Vagina (tissue), 2 donors: ENCODE measurements around the gene NAT8L. TPM values are rescaled to one million over a fixed set of nuclear protein-coding genes. Genes with fewer than 3 reads are reported as not detected.

ENCODE experiments used
- DNase-seq, 2 donors: peaks; one replicate each; pipeline ENCODE4 v3.0.0-alpha.2; 2017; ENCODE audit errors: extremely low spot score in 2 of 2
- H3K27ac ChIP-seq: fragments of 200-600 bp; sonication (generic); one replicate; pipeline ENCODE4 v1.5.1; 2019
- H3K27me3 ChIP-seq: fragments of 200-600 bp; sonication (generic); one replicate; pipeline ENCODE4 v1.5.1; 2019
- H3K36me3 ChIP-seq, 2 donors: fragments of 200-600 bp; sonication (generic); one replicate each; pipeline ENCODE4 v1.5.1; 2017 to 2019
- H3K4me1 ChIP-seq: fragments of 200-600 bp; sonication (generic); one replicate; pipeline ENCODE4 v1.5.1; 2019
- H3K4me3 ChIP-seq, 2 donors: fragments of 200-600 bp; sonication (generic); 1 replicate in 1 of 2; 2 replicates in 1 of 2; pipeline ENCODE4 v1.5.1; 2016 to 2019
- H3K9me3 ChIP-seq: fragments of 200-600 bp; sonication (generic); one replicate; pipeline ENCODE4 v1.5.1; 2019
- POLR2A ChIP-seq, 2 donors: fragments of 450-650 bp; IDR thresholded peaks; one replicate each; pipeline ENCODE4 v1.6.1; 2017; ENCODE audit warnings: antibody characterized with exemption in 2 of 2, mild to moderate bottlenecking in 2 of 2, moderate library complexity in 2 of 2
- POLR2AphosphoS5 ChIP-seq, 2 donors: sonication (generic); formaldehyde crosslinking; IDR thresholded peaks; one replicate each; pipeline ENCODE4 v1.9.0; 2017; ENCODE audit warnings: antibody characterized with exemption in 2 of 2, mild to moderate bottlenecking in 2 of 2, low read depth in 1 of 2; ENCODE audit not compliant: insufficient read depth in 1 of 2
- intact Hi-C: fragments of 100-400 bp; cut with DNase I; formaldehyde crosslinking; loops from one replicate; pipeline ENCODE4 v1.15.1; 2023
- total RNA-seq: library from RNA; depleted of rRNA; stranded (reverse); fragments of >200 nt; gene quantifications from one replicate; pipeline ENCODE4 v1.2.3, GENCODE V29; 2016
- TF ChIP-seq, protein P1 (sequence below), 3 experiments: fragments of 450-650 bp in 2 of 3; fragments of 200-600 bp in 1 of 3; sonication (generic) in 1 of 3; IDR thresholded peaks; one replicate each; pipeline ENCODE4 v1.5.1; 2017 to 2019; ENCODE audit warnings: antibody characterized with exemption in 3 of 3, mild to moderate bottlenecking in 2 of 3, moderate library complexity in 2 of 3

NAT8L gene
- total RNA-seq, 1 donor from 2014 or later: 1.7 TPM

DNA sequence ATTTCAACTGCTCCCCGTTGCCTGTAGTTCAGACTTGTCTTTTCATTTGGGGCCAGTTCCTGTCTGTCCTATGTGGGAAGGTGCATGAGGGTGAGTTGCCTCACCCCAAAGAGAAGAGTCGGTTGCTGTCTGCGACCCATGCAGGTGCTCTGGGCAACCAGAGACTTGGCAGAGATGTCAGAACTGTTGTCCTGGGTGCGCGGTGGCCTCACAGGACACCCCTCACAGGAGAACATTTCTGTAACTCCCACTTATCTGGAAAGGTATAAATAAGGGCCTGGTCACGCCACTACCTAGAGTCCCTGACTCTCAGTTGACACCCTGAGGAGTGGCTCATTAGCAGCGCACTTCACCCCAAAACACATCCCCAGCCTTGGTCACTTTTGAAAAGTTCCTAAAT is 9.7 kb upstream of the NAT8L start:
- Histone ChIP-seq H3K27ac (no peak overlapping the region), H3K27me3 (no peaks in the 10 kb centered on the region), H3K9me3 (no peaks in the 10 kb centered on the region), H3K4me3 (no peak overlapping the region), H3K4me1 (no peaks in the 10 kb centered on the region), H3K36me3 (no peaks in the 10 kb centered on the region)
- TF ChIP-seq POLR2AphosphoS5 (IDR thresholded peaks at IDR 0.05; ENCODE audit: insufficient read depth in 1 of 2, low read depth in 1 of 2): no peak
- no peak for TF ChIP-seq POLR2A (IDR thresholded peaks at IDR 0.05)
- TF ChIP-seq, protein P1, sequence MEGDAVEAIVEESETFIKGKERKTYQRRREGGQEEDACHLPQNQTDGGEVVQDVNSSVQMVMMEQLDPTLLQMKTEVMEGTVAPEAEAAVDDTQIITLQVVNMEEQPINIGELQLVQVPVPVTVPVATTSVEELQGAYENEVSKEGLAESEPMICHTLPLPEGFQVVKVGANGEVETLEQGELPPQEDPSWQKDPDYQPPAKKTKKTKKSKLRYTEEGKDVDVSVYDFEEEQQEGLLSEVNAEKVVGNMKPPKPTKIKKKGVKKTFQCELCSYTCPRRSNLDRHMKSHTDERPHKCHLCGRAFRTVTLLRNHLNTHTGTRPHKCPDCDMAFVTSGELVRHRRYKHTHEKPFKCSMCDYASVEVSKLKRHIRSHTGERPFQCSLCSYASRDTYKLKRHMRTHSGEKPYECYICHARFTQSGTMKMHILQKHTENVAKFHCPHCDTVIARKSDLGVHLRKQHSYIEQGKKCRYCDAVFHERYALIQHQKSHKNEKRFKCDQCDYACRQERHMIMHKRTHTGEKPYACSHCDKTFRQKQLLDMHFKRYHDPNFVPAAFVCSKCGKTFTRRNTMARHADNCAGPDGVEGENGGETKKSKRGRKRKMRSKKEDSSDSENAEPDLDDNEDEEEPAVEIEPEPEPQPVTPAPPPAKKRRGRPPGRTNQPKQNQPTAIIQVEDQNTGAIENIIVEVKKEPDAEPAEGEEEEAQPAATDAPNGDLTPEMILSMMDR (IDR thresholded peaks at IDR 0.05): no peak
- no peak for DNase-seq
- intact Hi-C loops: no loop called here

DNA sequence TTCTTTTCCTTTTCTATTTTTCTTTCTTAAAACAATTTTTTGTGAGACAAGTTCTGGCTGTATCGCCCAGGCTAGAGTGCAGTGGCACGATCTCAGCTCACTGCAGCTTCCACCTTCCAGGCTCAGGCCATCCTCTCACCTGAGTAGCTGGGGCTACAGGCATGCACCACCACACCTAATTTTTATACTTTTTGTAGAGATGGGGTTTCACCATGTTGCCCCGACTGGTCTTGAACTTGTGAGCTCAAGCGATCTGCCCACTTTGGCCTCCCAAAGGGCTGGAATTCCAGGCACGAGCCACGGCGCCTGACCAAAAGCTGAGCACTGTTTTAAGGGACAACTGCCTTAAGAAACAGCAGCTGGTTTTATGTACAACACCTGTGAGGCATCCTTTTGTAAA is 9.3 kb upstream of the NAT8L start:
- H3K27ac ChIP-seq: no peak overlapping the region
- TF ChIP-seq, protein P1 (IDR thresholded peaks at IDR 0.05): no peak
- no peak for TF ChIP-seq POLR2A (IDR thresholded peaks at IDR 0.05)
- TF ChIP-seq POLR2AphosphoS5 (IDR thresholded peaks at IDR 0.05; ENCODE audit: insufficient read depth in 1 of 2, low read depth in 1 of 2): no peak
- no peaks in the 10 kb centered on the region for H3K27me3 ChIP-seq
- intact Hi-C loops: no loop called here
- DNase-seq: no peak
- no peaks in the 10 kb centered on the region for H3K36me3 ChIP-seq
- no peaks in the 10 kb centered on the region for H3K9me3 ChIP-seq
- H3K4me1 ChIP-seq: no peaks in the 10 kb centered on the region
- no peak overlapping the region for H3K4me3 ChIP-seq

DNA sequence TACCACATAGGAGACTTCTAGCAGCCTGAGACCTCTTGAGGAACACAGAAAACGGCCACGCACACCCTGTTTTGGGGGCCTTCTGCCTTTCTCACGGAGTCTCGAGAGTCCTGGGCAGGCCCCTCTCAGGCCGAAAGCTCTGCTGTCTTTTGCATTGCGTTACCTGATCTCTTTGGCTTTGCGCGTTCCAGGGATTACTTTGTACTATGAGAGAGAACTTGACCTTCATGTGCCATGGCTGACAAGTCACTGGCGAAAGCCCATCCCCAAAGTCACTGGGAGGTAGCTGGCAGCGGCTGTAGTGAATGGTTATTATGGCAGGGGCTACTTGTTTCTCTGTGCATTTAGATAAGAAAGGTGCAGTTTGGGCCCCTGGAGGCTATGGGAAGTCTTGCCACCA is 8.0 kb upstream of the NAT8L start:
- intact Hi-C loops: no loop called here
- Histone ChIP-seq H3K36me3 (no peaks in the 10 kb centered on the region), H3K27ac (no peak overlapping the region), H3K9me3 (no peaks in the 10 kb centered on the region), H3K4me3 (no peak overlapping the region), H3K4me1 (no peaks in the 10 kb centered on the region), H3K27me3 (no peaks in the 10 kb centered on the region)
- DNase-seq: no peak
- no peak for TF ChIP-seq POLR2A (IDR thresholded peaks at IDR 0.05)
- no peak for TF ChIP-seq POLR2AphosphoS5 (IDR thresholded peaks at IDR 0.05; ENCODE audit: insufficient read depth in 1 of 2, low read depth in 1 of 2)
- TF ChIP-seq, protein P1 (IDR thresholded peaks at IDR 0.05): no peak

DNA sequence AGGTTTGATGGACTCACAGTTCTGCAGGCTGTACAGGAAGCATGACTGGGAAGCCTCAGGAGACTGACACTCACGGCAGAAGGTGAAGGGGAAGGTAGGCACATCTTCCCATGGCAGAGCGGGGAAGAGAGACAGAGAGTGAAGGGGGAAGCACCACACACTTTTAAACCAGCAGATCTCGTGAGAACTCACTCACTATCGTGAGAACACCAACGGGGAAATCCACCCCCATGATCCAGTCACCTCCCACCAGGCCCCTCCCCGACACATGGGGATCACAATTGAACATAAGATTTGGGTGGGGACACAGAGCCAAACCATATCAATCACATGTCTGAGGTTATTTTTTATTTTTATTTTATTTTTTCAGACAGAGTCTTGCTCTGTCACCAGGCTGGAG is 4.9 kb upstream of the NAT8L start:
- Histone ChIP-seq H3K36me3 (no peaks in the 10 kb centered on the region), H3K4me1 (no peaks in the 10 kb centered on the region), H3K27ac (no peak overlapping the region), H3K4me3 (no peak overlapping the region), H3K27me3 (peaks cover 5% of the 10 kb centered on the region), H3K9me3 (no peaks in the 10 kb centered on the region)
- DNase-seq: no peak
- TF ChIP-seq, protein P1 (IDR thresholded peaks at IDR 0.05): no peak
- no peak for TF ChIP-seq POLR2A (IDR thresholded peaks at IDR 0.05)
- no peak for TF ChIP-seq POLR2AphosphoS5 (IDR thresholded peaks at IDR 0.05; ENCODE audit: insufficient read depth in 1 of 2, low read depth in 1 of 2)
- intact Hi-C loops: no loop called here

DNA sequence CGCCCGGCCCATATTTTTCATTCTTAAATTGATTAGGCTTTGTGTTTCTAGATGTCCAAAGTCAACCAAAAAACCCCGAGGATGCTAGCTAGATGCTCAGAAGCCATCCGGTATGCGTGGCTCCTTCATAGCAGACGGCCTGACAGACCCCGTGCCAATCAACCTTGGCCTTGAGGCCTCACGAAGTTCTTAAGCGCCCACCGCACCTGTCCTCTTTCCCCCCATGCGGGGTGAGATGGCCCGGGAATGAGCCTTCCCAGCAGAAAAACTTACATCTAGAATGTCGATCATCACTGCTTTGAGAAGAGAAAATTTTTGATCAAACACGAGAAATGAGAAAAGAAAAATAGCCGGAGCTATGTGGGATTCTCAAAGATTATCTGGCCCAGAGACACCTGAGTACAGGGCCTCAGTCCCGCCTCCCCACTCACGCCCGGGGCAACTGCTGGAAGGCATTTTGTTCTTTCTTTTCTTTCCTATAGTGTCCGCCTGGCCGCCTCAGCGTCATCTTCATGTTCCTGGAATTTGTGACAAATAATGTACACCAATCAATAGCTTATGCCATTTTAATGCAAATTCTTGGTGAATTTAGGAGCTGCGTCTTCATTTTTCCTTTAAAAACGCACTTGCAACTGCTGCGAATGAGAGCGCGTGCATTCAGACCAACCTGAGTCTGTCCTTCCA is 1.6 kb upstream of the NAT8L start:
- intact Hi-C loops: no loop called here
- H3K27ac ChIP-seq: no peak overlapping the region
- peaks cover 13% of the 10 kb centered on the region for H3K27me3 ChIP-seq
- no peaks in the 10 kb centered on the region for H3K36me3 ChIP-seq
- no peaks in the 10 kb centered on the region for H3K9me3 ChIP-seq
- no peak overlapping the region for H3K4me3 ChIP-seq
- no peak for DNase-seq
- no peak for TF ChIP-seq POLR2AphosphoS5 (IDR thresholded peaks at IDR 0.05; ENCODE audit: insufficient read depth in 1 of 2, low read depth in 1 of 2)
- no peak for TF ChIP-seq POLR2A (IDR thresholded peaks at IDR 0.05)
- TF ChIP-seq, protein P1 (IDR thresholded peaks at IDR 0.05): no peak
- peaks cover 8% of the 10 kb centered on the region for H3K4me1 ChIP-seq
